ENCODE results near the gene DPP6. TPM values are rescaled to one million over a fixed set of nuclear protein-coding genes. Genes with fewer than 3 reads are reported as not detected.

DPP6 gene
- total RNA-seq, 1 experiment from 2014 or later, result not detected

GRCh38 chr7:154844955-154845354 is 792.8 kb downstream of the DPP6 start:
- Histone ChIP-seq H3K79me2 (ENCODE audit: low read length) (no peaks in the 10 kb centered on the region), H3K9ac (ENCODE audit: low read length) (no peak overlapping the region), H3K27me3 (ENCODE audit: low read length) (peaks cover 60% of the 10 kb centered on the region), H3K4me2 (ENCODE audit: low read length) (no peak overlapping the region), H3K36me3 (ENCODE audit: low read depth, low read length) (no peaks in the 10 kb centered on the region), H3K4me1 (ENCODE audit: insufficient read depth, low read length) (no peaks in the 10 kb centered on the region), H3K27ac (ENCODE audit: low read length) (no peak overlapping the region), H3K9me2 (replicated peaks; ENCODE audit: low read length) (no peaks in the 10 kb centered on the region), H3K4me3 (ENCODE audit: low read length) (no peak overlapping the region), H3F3A (ENCODE audit: low read length, unreplicated experiment) (no peaks in the 10 kb centered on the region), H3K9me3 (ENCODE audit: low read length) (no peaks in the 10 kb centered on the region), H4K20me1 (ENCODE audit: low read length) (no peaks in the 10 kb centered on the region), H2AFZ (ENCODE audit: low read length) (no peak overlapping the region)
- BruUV-seq (replicated peaks), result no TSS peak
- intact Hi-C loops (cut with micrococcal nuclease), result no loop called here
- CTCF ChIA-PET, result no interaction called here
- ATAC-seq, result no peak
- POLR2A ChIA-PET (ENCODE audit: unreplicated experiment), result no interaction called here
- DNase-seq, result no peak
- TF ChIP-seq EZH2phosphoT487 (IDR thresholded peaks at IDR 0.05; ENCODE audit: borderline replicate concordance, low read length) (no peak), EZH2 (IDR thresholded peaks at IDR 0.05; ENCODE audit: low read length, unreplicated experiment) (no peak), CTCF (conservative IDR thresholded peaks at IDR 0.05; ENCODE audit: low read depth, low read length) (no peak)

GRCh38 chr7:154848464-154848863 is 796.3 kb downstream of the DPP6 start:
- intact Hi-C loops (cut with micrococcal nuclease), result no loop called here
- Histone ChIP-seq H3K4me2 (ENCODE audit: low read length) (no peak overlapping the region), H3K4me1 (ENCODE audit: insufficient read depth, low read length) (no peaks in the 10 kb centered on the region), H3K9me3 (ENCODE audit: low read length) (no peaks in the 10 kb centered on the region), H3K4me3 (ENCODE audit: low read length) (no peak overlapping the region), H4K20me1 (ENCODE audit: low read length) (no peaks in the 10 kb centered on the region), H3F3A (ENCODE audit: low read length, unreplicated experiment) (no peaks in the 10 kb centered on the region), H3K27me3 (ENCODE audit: low read length) (peaks cover 28% of the 10 kb centered on the region), H3K27ac (ENCODE audit: low read length) (no peak overlapping the region), H3K9ac (ENCODE audit: low read length) (no peak overlapping the region), H3K36me3 (ENCODE audit: low read depth, low read length) (no peaks in the 10 kb centered on the region), H3K9me2 (replicated peaks; ENCODE audit: low read length) (no peaks in the 10 kb centered on the region), H3K79me2 (ENCODE audit: low read length) (no peaks in the 10 kb centered on the region), H2AFZ (ENCODE audit: low read length) (no peak overlapping the region)
- CTCF ChIA-PET, result no interaction called here
- ATAC-seq, result no peak
- no TSS peak for BruUV-seq (replicated peaks)
- POLR2A ChIA-PET (ENCODE audit: unreplicated experiment), result no interaction called here
- DNase-seq, result no peak
- TF ChIP-seq CTCF (conservative IDR thresholded peaks at IDR 0.05; ENCODE audit: low read depth, low read length) (no peak), EZH2phosphoT487 (IDR thresholded peaks at IDR 0.05; ENCODE audit: borderline replicate concordance, low read length) (no peak), EZH2 (IDR thresholded peaks at IDR 0.05; ENCODE audit: low read length, unreplicated experiment) (no peak)

GRCh38 chr7:154852205-154852604 is 800.0 kb downstream of the DPP6 start:
- H3K27ac ChIP-seq (ENCODE audit: low read length), result no peak overlapping the region

More at GRCh38 chr7:154852205-154852604, 800.0 kb downstream of the DPP6 start:
- DNase-seq (no peak), ATAC-seq (no peak)
- no peaks in the 10 kb centered on the region for H4K20me1 ChIP-seq (ENCODE audit: low read length)
- no peaks in the 10 kb centered on the region for H3K36me3 ChIP-seq (ENCODE audit: low read depth, low read length)
- no peaks in the 10 kb centered on the region for H3F3A ChIP-seq (ENCODE audit: low read length, unreplicated experiment)
- intact Hi-C loops (cut with micrococcal nuclease), result no loop called here
- no peak for TF ChIP-seq CTCF (conservative IDR thresholded peaks at IDR 0.05; ENCODE audit: low read depth, low read length)
- TF ChIP-seq EZH2 (IDR thresholded peaks at IDR 0.05; ENCODE audit: low read length, unreplicated experiment), result no peak
- no peak for TF ChIP-seq EZH2phosphoT487 (IDR thresholded peaks at IDR 0.05; ENCODE audit: borderline replicate concordance, low read length)
- no peak overlapping the region for H3K9ac ChIP-seq (ENCODE audit: low read length)
- no peak overlapping the region for H2AFZ ChIP-seq (ENCODE audit: low read length)
- CTCF ChIA-PET, result no interaction called here
- no peaks in the 10 kb centered on the region for H3K9me3 ChIP-seq (ENCODE audit: low read length)
- BruUV-seq (replicated peaks), result no TSS peak
- H3K4me2 ChIP-seq (ENCODE audit: low read length), result no peak overlapping the region
- no peaks in the 10 kb centered on the region for H3K79me2 ChIP-seq (ENCODE audit: low read length)
- POLR2A ChIA-PET (ENCODE audit: unreplicated experiment), result no interaction called here
- H3K9me2 ChIP-seq (replicated peaks; ENCODE audit: low read length), result no peaks in the 10 kb centered on the region
- H3K27me3 ChIP-seq (ENCODE audit: low read length), result peaks cover 29% of the 10 kb centered on the region; the same call in 1 of the 2 replicates
- no peaks in the 10 kb centered on the region for H3K4me1 ChIP-seq (ENCODE audit: insufficient read depth, low read length)
- H3K4me3 ChIP-seq (ENCODE audit: low read length), result no peak overlapping the region
